NT2/D1 (cell line): ENCODE data around the gene TRRAP.

ENCODE experiments used
- SUZ12 ChIP-seq: IDR thresholded peaks from 2 replicates; pipeline ENCODE4 v1.6.1; 2011; ENCODE audit not compliant: insufficient read length, insufficient read depth; ENCODE audit errors: extremely low read depth
- YY1 ChIP-seq: IDR thresholded peaks from 2 replicates; pipeline ENCODE4 v1.6.1; 2011; ENCODE audit not compliant: insufficient read length, insufficient read depth
- ZNF274 ChIP-seq: IDR thresholded peaks from 2 replicates; pipeline ENCODE4 v1.6.1; 2011; ENCODE audit warnings: mild to moderate bottlenecking, low read depth, low read length

GRCh38 chr7:98862203-98862602, 16.1 kb upstream of the TRRAP start:
- TF ChIP-seq YY1 (no peak), ZNF274 (no peak), SUZ12 (no peak)
